ENCODE data around the gene COX6A2. TPM values are rescaled to one million over a fixed set of nuclear protein-coding genes. Genes with fewer than 3 reads are reported as not detected.

The COX6A2 gene
- total RNA-seq, 4 donors from 2014 or later = 597 to 1,192 (median 930) TPM

DNA sequence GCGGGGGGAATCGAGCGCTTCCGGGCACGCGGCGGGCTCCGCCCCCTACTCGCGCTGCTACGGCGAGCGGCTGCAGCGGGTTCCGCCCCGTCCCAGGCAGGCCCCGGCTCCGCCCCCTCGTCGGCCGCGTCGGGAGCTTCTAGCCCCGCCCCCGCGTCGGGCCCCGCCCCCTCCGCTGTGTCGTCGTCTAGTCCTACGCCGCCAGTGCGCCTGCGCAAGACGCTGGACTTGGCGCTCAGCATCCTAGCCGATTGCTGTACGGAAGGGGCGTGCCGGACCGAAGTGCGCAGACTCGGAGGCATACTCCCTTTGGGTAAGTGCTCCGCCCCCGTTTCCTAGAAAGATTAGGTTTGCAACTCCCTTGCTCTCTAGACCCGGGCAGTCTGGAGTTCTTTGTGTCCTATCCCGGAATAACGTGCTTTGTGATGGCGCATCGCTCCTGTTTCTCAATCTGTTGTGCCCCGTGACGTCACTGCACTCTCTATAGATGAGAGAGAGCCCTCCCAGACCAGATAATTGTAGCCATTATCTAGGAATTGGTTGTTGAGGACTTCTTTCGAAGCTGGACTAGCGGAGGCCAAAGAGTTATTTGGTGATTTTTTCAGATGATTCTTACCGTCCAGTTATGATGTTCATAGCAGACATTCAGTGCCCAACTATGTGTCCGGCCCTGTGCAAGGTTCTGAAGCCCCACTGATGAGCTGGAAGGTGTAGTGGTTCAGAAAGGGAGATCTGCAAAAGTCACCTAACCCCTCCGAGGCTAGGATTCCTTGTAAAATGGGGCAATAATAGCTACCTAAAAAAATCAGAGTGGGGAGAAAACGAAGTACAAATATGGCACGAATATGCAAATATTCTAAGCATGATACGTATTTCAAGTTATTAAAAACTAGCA lies 31.8 kb upstream of the COX6A2 start:
- TF ChIP-seq, protein P1, sequence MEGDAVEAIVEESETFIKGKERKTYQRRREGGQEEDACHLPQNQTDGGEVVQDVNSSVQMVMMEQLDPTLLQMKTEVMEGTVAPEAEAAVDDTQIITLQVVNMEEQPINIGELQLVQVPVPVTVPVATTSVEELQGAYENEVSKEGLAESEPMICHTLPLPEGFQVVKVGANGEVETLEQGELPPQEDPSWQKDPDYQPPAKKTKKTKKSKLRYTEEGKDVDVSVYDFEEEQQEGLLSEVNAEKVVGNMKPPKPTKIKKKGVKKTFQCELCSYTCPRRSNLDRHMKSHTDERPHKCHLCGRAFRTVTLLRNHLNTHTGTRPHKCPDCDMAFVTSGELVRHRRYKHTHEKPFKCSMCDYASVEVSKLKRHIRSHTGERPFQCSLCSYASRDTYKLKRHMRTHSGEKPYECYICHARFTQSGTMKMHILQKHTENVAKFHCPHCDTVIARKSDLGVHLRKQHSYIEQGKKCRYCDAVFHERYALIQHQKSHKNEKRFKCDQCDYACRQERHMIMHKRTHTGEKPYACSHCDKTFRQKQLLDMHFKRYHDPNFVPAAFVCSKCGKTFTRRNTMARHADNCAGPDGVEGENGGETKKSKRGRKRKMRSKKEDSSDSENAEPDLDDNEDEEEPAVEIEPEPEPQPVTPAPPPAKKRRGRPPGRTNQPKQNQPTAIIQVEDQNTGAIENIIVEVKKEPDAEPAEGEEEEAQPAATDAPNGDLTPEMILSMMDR (IDR thresholded peaks at IDR 0.05 in 4 of 5, conservative IDR thresholded peaks at IDR 0.05 in 1 of 5) = no peak
- TF ChIP-seq POLR2A (IDR thresholded peaks at IDR 0.05) = no peak
- peaks cover 44 to 49% of the 10 kb centered on the region in 2 donors for H3K4me1 ChIP-seq
- in situ Hi-C loops (cut with MboI; ENCODE audit: low sequenced_read_pairs in 4 of 4) = loop anchor here in 1 of 4 donors (10.0 kb wide), 1 partner anchor 45 kb away; the partner anchor contains the start of gene RUSF1

DNA sequence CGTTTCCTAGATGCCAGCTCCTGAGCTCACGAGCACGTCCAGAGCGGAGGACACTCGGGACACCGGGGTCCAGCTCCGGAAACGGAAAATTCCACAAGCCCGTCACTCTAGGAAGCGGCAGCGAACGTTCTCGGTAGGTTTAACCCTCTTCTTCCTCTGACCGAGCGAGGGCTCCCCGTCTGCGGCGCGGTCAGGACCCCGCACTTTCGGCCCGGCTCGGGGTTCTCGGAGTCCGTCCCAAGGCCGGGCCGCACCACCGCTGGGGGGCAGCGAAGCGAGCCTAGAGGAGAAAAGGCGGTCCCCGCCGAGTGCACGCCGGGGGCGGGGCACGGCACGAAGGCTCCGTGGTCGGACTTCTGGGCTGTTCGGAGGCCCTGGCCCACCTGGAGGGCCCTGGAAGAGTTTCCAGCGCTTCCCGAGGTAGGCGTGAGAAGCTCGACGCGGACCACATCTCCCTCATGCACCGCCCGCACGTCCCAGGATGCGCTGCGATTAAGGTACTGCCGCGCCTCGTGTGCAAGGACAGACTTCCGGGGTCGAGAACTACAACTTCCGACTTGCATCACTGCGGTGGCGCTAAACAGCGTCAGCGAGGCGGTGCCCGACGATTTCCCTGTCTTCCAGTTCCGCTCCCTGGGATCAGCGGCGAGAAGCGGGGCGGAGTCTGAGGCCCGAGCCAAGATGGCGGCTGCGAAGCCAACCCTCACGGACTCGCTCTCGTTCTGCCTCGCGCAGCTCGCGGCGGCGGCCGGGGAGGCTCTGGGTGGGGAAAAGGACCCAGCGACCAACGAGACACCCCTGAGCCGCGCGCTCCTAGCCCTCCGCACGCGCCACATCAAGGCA lies 30.9 kb upstream of the COX6A2 start, which contains the start of gene ARMC5:
TSS of gene ARMC5 (plus strand) at position 658 of the 843 bp plus-strand sequence. CDS start at position 682, 24 bp downstream.
- H3K27ac ChIP-seq = peak within 1 kb of the TSS; percentile 90 to 99 (median 94)
- H3K36me3 ChIP-seq = peaks cover 0 to 26% of the 10 kb centered on the region in 2 donors
- TF ChIP-seq POLR2A (IDR thresholded peaks at IDR 0.05) = peak; percentile 93 to 97
- TF ChIP-seq, protein P1 (IDR thresholded peaks at IDR 0.05 in 4 of 5, conservative IDR thresholded peaks at IDR 0.05 in 1 of 5) = peak; percentile 33 to 80 (median 74)
- peak; percentile 78 to 82 for ATAC-seq
- peak; percentile 97 to 98 for DNase-seq
- intact Hi-C loops (cut with DNase I; ENCODE audit: low total_unique reads) = loop anchor here (1.0 to 5.0 kb wide), 7 partner anchors 31 to 760 kb away; partner anchors contain the start of genes BCKDK, COX6A2, RUSF1 and SETD1A
- in situ Hi-C loops (cut with MboI; ENCODE audit: low sequenced_read_pairs in 4 of 4) = loop anchor here in 1 of 4 donors (10.0 kb wide), 1 partner anchor 46 kb away; the partner anchor contains the start of gene RUSF1
- peak within 1 kb of the TSS; percentile 77 to 90 (median 86) for H3K4me3 ChIP-seq
- peaks cover 53 to 57% of the 10 kb centered on the region in 2 donors for H3K4me1 ChIP-seq
- H3K27me3 ChIP-seq = no peaks in the 10 kb centered on the region
- no peaks in the 10 kb centered on the region for H3K9me3 ChIP-seq

More for the DNA sequence above, 31.8 kb upstream of the COX6A2 start:
- peak; percentile 66 to 68 for ATAC-seq
- Histone ChIP-seq H3K36me3 (peaks cover 0 to 33% of the 10 kb centered on the region in 2 donors), H3K27ac (peak overlapping the region; percentile 90 to 99 (median 94)), H3K27me3 (no peaks in the 10 kb centered on the region), H3K4me3 (peak overlapping the region; percentile 77 to 90 (median 86)), H3K9me3 (no peaks in the 10 kb centered on the region)
- intact Hi-C loops (cut with DNase I; ENCODE audit: low total_unique reads) = loop anchor here (1.0 to 5.0 kb wide), 7 partner anchors 32 to 761 kb away; partner anchors contain the start of genes BCKDK, COX6A2, RUSF1 and SETD1A
- DNase-seq = peak; percentile 100

DNA sequence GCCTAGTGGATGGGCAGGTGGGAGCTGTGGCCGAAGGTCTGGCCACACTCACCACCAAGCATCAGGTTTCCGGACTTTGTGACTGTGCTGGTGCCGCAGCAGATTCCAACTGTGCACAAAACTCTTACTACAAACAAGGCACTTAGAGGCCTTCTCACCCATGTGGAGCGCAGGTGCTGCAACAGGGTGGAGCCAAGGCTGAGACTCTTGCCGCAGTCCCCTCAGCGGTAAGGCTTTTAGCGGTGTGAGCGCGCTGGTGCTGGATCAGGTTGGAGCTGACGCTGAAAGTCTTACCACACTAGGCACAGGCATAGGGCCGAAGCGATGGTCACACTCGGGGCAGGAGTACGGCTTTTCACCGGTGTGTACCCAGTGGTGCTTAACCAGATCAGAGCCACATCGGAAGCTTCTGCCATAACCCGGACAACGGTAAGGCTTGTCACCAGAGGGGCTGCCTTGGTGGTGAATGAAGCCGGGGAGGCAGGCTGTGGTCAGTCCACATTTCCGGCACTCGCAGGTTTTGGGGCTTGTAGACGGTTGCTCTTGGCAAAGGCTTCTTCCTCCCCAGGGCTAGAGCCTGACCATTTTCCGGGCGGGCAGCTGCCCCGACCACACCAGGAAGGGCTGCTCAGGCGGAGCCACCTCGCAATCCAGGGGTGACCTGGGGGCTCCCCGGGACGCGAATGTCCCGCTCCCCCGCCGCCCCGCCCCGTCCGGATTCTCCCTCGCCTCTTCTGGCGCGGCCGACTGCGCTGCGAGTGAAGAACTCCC lies 30.1 kb upstream of the COX6A2 start:
- Histone ChIP-seq H3K9me3 (no peaks in the 10 kb centered on the region), H3K4me3 (peak overlapping the region; percentile 77 to 90 (median 86)), H3K27ac (peak overlapping the region; percentile 90 to 99 (median 94)), H3K4me1 (peaks cover 59 to 62% of the 10 kb centered on the region in 2 donors), H3K27me3 (no peaks in the 10 kb centered on the region), H3K36me3 (peaks cover 0 to 18% of the 10 kb centered on the region in 2 donors)
- intact Hi-C loops (cut with DNase I; ENCODE audit: low total_unique reads) = loop anchor here (2.0 to 5.0 kb wide), 5 partner anchors 51 to 759 kb away; partner anchors contain the start of genes BCKDK, RUSF1, SRCAP and STX4
- ATAC-seq (peak; percentile 5 to 12), DNase-seq (peak; percentile 75 to 89)
- peak; percentile 67 to 72 for TF ChIP-seq POLR2A (IDR thresholded peaks at IDR 0.05)
- TF ChIP-seq, protein P1 (IDR thresholded peaks at IDR 0.05 in 4 of 5, conservative IDR thresholded peaks at IDR 0.05 in 1 of 5) = peak in 2 of 5 experiments; percentile 43 to 52
- in situ Hi-C loops (cut with MboI; ENCODE audit: low sequenced_read_pairs in 4 of 4) = loop anchor here in 1 of 4 donors (10.0 kb wide), 1 partner anchor 47 kb away; the partner anchor contains the start of gene RUSF1
